Spleen (tissue), 11 donors: ENCODE results near the gene RPUSD1. TPM values are rescaled to one million over a fixed set of nuclear protein-coding genes. Genes with fewer than 3 reads are reported as not detected.
A peak's percentile ranks its signal among the peaks of the same experiment; 100 is the strongest.

Experiments
- DNase-seq: peaks from one replicate; pipeline ENCODE4 v3.0.0-alpha.2; 2020
- H3K27ac ChIP-seq, 8 donors: fragments of 200-600 bp; sonication (generic) in 7 of 8; 1 replicate in 4 of 8; 2 replicates in 4 of 8; pipeline versions ENCODE4 v1.5.0 to v1.8.0; 2016 to 2021; ENCODE audit warnings: inconsistent platforms in 4 of 8, mild to moderate bottlenecking in 4 of 8, moderate library complexity in 1 of 8
- H3K27me3 ChIP-seq, 7 donors: fragments of 200-600 bp; sonication (generic) in 6 of 7; replicated peaks in 1 of 7; 1 replicate in 4 of 7; 2 replicates in 3 of 7; pipeline versions ENCODE4 v1.5.0 to v1.8.0; 2016 to 2021; ENCODE audit warnings: inconsistent platforms in 3 of 7, mild to moderate bottlenecking in 1 of 7
- H3K36me3 ChIP-seq, 6 donors: fragments of 200-600 bp; sonication (generic) in 5 of 6; 1 replicate in 4 of 6; 2 replicates in 2 of 6; pipeline versions ENCODE4 v1.5.0 to v1.8.0; 2016 to 2021; ENCODE audit warnings: inconsistent platforms in 2 of 6
- H3K4me1 ChIP-seq, 6 donors: fragments of 200-600 bp; sonication (generic) in 5 of 6; 1 replicate in 3 of 6; 2 replicates in 3 of 6; pipeline versions ENCODE4 v1.5.0 to v1.8.0; 2016 to 2021; ENCODE audit warnings: inconsistent platforms in 3 of 6
- H3K4me3 ChIP-seq, 8 donors: fragments of 200-600 bp; sonication (generic) in 7 of 8; 1 replicate in 4 of 8; 2 replicates in 4 of 8; pipeline versions ENCODE4 v1.5.0 to v1.8.0; 2016 to 2021; ENCODE audit warnings: inconsistent platforms in 4 of 8, mild to moderate bottlenecking in 4 of 8, moderate library complexity in 2 of 8
- H3K9me3 ChIP-seq, 8 donors: fragments of 200-600 bp; sonication (generic) in 7 of 8; 1 replicate in 4 of 8; 2 replicates in 4 of 8; pipeline versions ENCODE4 v1.5.0 to v1.8.0; 2016 to 2021; ENCODE audit warnings: inconsistent platforms in 4 of 8
- POLR2A ChIP-seq, 3 donors: fragments of 450-650 bp; IDR thresholded peaks; one replicate each; pipeline ENCODE4 v1.5.1; 2017; ENCODE audit warnings: antibody characterized with exemption in 3 of 3, mild to moderate bottlenecking in 1 of 3
- POLR2AphosphoS5 ChIP-seq, 3 donors: sonication (generic); formaldehyde crosslinking; IDR thresholded peaks; one replicate each; pipeline ENCODE4 v1.5.1; 2017; ENCODE audit warnings: antibody characterized with exemption in 3 of 3
- WGBS, 5 donors: extraction: QIAGEN DNeasy Blood & Tissue Kit in 3 of 5; methylation state at CpG; one replicate each; pipeline versions ENCODE4 v1.1.5 to v1.1.7; 2013 to 2018; 5-methylcytosine and 5-hydroxymethylcytosine counted together
- intact Hi-C: fragments of 100-400 bp; cut with DNase I; formaldehyde crosslinking; loops from one replicate; pipeline ENCODE4 v1.15.0; 2023; ENCODE audit warnings: low total_unique reads
- polyA plus RNA-seq, 3 donors: library from polyadenylated mRNA; stranded (reverse); fragments of 200-250 nt; gene quantifications; one replicate each; pipeline ENCODE4 v1.2.1, GENCODE V29; 2013
- total RNA-seq, 7 donors: library from RNA; depleted of rRNA in 3 of 7; stranded (reverse); fragments of >200 nt in 3 of 7; fragmentation: NEBNext Ultra II Directional in 4 of 7; extraction: Animal tissue kit (Norgen Biotek cat#: 25700) in 4 of 7; gene quantifications; one replicate each; pipeline versions ENCODE4 v1.1.0 to v1.2.1, GENCODE V29; 2016 to 2021
- TF ChIP-seq, protein P1 (sequence below), 11 experiments: fragments of 200-600 bp in 7 of 11; fragments of 450-650 bp in 4 of 11; sonication (generic) in 4 of 11; IDR thresholded peaks in 8 of 11; conservative IDR thresholded peaks in 3 of 11; 1 replicate in 7 of 11; 2 replicates in 4 of 11; pipeline versions ENCODE4 v1.4.0 to v1.8.0; 2016 to 2021; ENCODE audit warnings: antibody characterized with exemption in 11 of 11, inconsistent platforms in 4 of 11, mild to moderate bottlenecking in 1 of 11
- donor health status: healthy with polysubstance abuse.
- donor health status: DM: no; HTN: no; CAD: no; lungs with moderate emphysema.
- donor health status: DM: no; HTN: no; CAD: no.
- donor health status: Bipolar disorder and iron deficiency.
- donor health status: healthy.
- donor health status: DM: no; HTN: no; CAD: no.
- donor health status: DM: yes; HTN: yes; CAD: no.

Gene RPUSD1
- total and polyA plus RNA-seq, 10 donors: 17.9 to 34.2 (median 21.7) TPM

DNA sequence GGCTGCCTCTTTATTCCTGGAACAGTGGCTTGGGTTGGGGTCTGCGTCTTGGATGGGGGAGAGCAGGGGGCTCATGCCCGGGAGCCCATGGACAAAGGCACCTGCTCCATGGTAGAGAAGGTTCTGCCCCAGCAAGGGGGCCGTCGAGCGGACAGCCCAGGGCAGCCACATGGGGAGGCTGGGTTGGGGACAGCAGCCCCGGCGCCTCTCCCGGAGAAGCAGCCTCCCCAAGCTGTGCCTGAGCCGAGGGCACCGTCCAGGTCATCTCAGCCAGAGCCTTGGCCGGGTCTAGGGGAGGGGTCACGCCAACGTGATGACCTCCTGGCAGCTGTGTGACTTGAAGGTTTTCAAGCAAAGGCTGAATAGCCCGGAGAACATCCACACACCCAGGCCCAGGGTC lies 45.2 kb upstream of the RPUSD1 start:
- no peak overlapping the region for H3K4me3 ChIP-seq
- 89 to 95% (median 93%) methylated on average over 13 to 14 of the region's 14 CpGs for WGBS, 5 donors
- peaks cover 0 to 45% (median 0%) of the 10 kb centered on the region in 7 donors for H3K27me3 ChIP-seq
- H3K27ac ChIP-seq: no peak overlapping the region
- H3K9me3 ChIP-seq: peaks cover 4 to 42% (median 30%) of the 10 kb centered on the region in 8 donors
- DNase-seq: no peak
- TF ChIP-seq POLR2A (IDR thresholded peaks at IDR 0.05) (no peak), POLR2AphosphoS5 (IDR thresholded peaks at IDR 0.05) (no peak)
- TF ChIP-seq, protein P1, sequence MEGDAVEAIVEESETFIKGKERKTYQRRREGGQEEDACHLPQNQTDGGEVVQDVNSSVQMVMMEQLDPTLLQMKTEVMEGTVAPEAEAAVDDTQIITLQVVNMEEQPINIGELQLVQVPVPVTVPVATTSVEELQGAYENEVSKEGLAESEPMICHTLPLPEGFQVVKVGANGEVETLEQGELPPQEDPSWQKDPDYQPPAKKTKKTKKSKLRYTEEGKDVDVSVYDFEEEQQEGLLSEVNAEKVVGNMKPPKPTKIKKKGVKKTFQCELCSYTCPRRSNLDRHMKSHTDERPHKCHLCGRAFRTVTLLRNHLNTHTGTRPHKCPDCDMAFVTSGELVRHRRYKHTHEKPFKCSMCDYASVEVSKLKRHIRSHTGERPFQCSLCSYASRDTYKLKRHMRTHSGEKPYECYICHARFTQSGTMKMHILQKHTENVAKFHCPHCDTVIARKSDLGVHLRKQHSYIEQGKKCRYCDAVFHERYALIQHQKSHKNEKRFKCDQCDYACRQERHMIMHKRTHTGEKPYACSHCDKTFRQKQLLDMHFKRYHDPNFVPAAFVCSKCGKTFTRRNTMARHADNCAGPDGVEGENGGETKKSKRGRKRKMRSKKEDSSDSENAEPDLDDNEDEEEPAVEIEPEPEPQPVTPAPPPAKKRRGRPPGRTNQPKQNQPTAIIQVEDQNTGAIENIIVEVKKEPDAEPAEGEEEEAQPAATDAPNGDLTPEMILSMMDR (IDR thresholded peaks at IDR 0.05 in 8 of 11, conservative IDR thresholded peaks at IDR 0.05 in 3 of 11): no peak
- intact Hi-C loops: no loop called here
- no peaks in the 10 kb centered on the region for H3K36me3 ChIP-seq
- H3K4me1 ChIP-seq: peaks cover 0 to 18% (median 7%) of the 10 kb centered on the region in 6 donors

DNA sequence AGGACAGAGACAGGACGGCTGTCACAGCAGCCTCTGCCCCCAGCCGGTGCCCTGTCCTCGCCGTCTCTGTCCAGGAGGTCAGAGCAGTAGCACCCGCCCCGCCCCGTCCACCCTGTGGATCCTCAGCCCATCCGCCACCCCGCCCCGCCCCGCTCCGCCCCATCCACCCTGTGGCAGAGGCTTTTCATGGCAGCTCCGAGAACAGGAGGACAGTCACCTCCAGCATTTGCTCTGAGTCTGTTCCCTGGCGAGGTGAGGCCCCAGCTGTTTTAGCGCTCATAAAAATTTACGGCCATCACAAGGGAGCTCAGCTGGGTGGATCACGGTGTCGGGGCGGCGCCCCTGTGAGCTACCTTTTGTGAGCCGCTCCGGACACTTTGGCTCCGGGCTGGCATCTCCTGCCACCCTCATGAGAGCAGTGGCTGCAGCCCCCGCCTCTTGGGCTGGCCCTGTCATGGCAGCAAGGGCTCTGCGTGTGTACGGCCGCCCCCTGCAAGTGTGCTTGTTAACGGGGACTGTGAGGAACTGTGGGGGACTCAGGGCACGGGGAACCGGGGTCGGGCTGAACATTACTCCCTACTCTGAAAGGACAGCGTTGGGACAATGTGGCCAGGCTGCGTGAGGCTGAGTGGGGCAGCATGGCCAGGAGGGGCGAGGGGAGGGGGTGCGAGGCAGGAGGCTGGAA lies 44.6 kb upstream of the RPUSD1 start:
- TF ChIP-seq, protein P1 (IDR thresholded peaks at IDR 0.05 in 8 of 11, conservative IDR thresholded peaks at IDR 0.05 in 3 of 11): no peak
- TF ChIP-seq POLR2AphosphoS5 (IDR thresholded peaks at IDR 0.05): no peak
- no peak for TF ChIP-seq POLR2A (IDR thresholded peaks at IDR 0.05)

DNA sequence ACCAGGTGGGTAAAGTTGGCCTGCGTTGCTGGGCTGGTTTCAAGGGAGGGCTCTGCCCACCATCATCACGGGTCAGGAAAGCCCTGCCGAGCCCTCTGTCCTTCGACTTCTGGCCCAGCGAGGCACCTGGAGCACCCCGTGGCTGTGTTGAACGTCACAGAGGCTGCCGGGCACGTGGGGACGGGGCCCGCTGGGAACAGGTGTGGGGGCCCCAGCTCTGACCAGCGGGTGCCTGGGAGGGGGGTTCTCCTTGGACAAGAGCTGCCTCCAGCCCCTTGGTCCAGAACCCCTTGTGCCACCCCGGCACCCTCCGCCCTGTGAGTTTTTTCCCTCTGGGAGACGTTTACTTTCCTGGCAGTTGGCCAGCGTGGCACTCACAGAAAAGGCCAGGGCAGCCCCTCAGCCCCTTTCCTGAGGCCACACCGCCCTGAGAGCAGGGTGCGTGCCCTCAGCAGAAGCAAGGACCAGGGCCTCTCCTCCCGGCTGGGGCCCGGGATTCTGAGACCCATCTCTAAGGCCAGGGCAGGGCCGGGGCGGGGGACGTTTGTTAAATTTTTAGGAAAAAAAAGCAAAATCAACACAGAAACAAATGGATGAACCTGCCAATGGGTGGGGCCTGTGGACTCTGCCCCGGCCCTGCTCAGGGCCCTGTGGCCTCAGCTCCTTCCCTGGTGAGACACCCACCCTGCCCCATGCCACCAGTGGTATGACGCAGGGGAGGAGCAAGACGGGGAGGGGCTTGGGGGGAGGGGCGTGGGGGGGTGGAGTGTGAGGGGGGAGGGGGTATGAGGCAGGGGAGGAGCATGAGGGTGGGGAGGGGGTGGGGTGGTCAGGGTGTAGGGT lies 43.6 kb upstream of the RPUSD1 start:
- Histone ChIP-seq H3K4me3 (no peak overlapping the region), H3K4me1 (peaks cover 0 to 18% (median 7%) of the 10 kb centered on the region in 6 donors), H3K27ac (peak overlapping the region in 2 of 8 donors; percentile 15 to 17), H3K36me3 (no peaks in the 10 kb centered on the region), H3K9me3 (peaks cover 4 to 29% (median 18%) of the 10 kb centered on the region in 8 donors), H3K27me3 (peaks cover 0 to 49% (median 0%) of the 10 kb centered on the region in 7 donors)
- DNase-seq: no peak
- 62 to 70% (median 66%) methylated on average over 15 to 27 of the region's 27 CpGs for WGBS, 5 donors
- TF ChIP-seq, protein P1 (IDR thresholded peaks at IDR 0.05 in 8 of 11, conservative IDR thresholded peaks at IDR 0.05 in 3 of 11): no peak
- TF ChIP-seq POLR2AphosphoS5 (IDR thresholded peaks at IDR 0.05): no peak
- intact Hi-C loops: no loop called here

More for the DNA sequence above, 44.6 kb upstream of the RPUSD1 start:
- Histone ChIP-seq H3K4me3 (no peak overlapping the region), H3K27me3 (peaks cover 0 to 42% (median 0%) of the 10 kb centered on the region in 7 donors), H3K27ac (no peak overlapping the region), H3K4me1 (peaks cover 0 to 18% (median 7%) of the 10 kb centered on the region in 6 donors), H3K9me3 (peaks cover 4 to 39% (median 27%) of the 10 kb centered on the region in 8 donors), H3K36me3 (no peaks in the 10 kb centered on the region)
- WGBS, 5 donors: 86 to 92% (median 90%) methylated on average over 23 to 35 of the region's 35 CpGs
- intact Hi-C loops: no loop called here
- no peak for DNase-seq
